ENCODE results near the gene DARS2. TPM values are rescaled to one million over a fixed set of nuclear protein-coding genes. Genes with fewer than 3 reads are reported as not detected.

Gene DARS2
- total RNA-seq, 1 experiment from 2014 or later: 35.0 TPM

- no peaks in the 10 kb centered on the region for H3K4me1 ChIP-seq (ENCODE audit: insufficient read depth, low read length)
- H3K23me2 ChIP-seq (ENCODE audit: insufficient read length, low read depth, low read length, poor library complexity, severe bottlenecking): peaks cover 9% of the 10 kb centered on the region
- H3K9me3 ChIP-seq (ENCODE audit: control insufficient read depth, low read depth, low read length): no peaks in the 10 kb centered on the region
- no peak overlapping the region for H2BK15ac ChIP-seq (ENCODE audit: low read depth, low read length)
- no peak overlapping the region for H2BK20ac ChIP-seq (ENCODE audit: low read depth, low read length, poor library complexity, severe bottlenecking)
- H4K8ac ChIP-seq (replicated peaks; ENCODE audit: insufficient read length, low read depth, low read length): no peak overlapping the region
- H3K18ac ChIP-seq (ENCODE audit: insufficient read length, low read depth, low read length): no peak overlapping the region
- H3K4me1 Mint-ChIP-seq: peaks cover 16 to 37% of the 10 kb centered on the region in 2 experiments
- peaks cover 45 to 75% (median 56%) of the 10 kb centered on the region in 3 experiments for H3K36me3 Mint-ChIP-seq (ENCODE audit: insufficient read depth in 1 of 3, low read depth in 3 of 3)
- peak overlapping the region; percentile 23 for H3K4me2 ChIP-seq (ENCODE audit: insufficient read depth, insufficient read length, low read length)
- no peak overlapping the region for H3K14ac ChIP-seq (ENCODE audit: insufficient read depth, low read length)
- peak overlapping the region; percentile 77 to 99 (median 84); a peak in 5 of 7 replicates for H3K27ac Mint-ChIP-seq
- H3K27me3 Mint-ChIP-seq (ENCODE audit: low read depth): peaks cover 3% of the 10 kb centered on the region; the same call in 1 of the 2 replicates
- no peak overlapping the region for H2AK5ac ChIP-seq (ENCODE audit: insufficient read length, low read length)
- H2AFZ ChIP-seq (ENCODE audit: low read length): no peak overlapping the region
- H4K91ac ChIP-seq (ENCODE audit: insufficient read length, low read depth, low read length): no peak overlapping the region
- no peaks in the 10 kb centered on the region for H3K79me1 ChIP-seq (ENCODE audit: insufficient read depth, low read depth, low read length, poor library complexity, severe bottlenecking)
- H3K23ac ChIP-seq (ENCODE audit: insufficient read length, low read depth, low read length): no peak overlapping the region
- peak overlapping the region; percentile 22 for H3K27ac ChIP-seq (ENCODE audit: insufficient read length, low read depth, low read length)
- H3K9me3 Mint-ChIP-seq: peaks cover 0 to 9% of the 10 kb centered on the region in 2 experiments; a peak in 2 of 5 replicates
- no peak overlapping the region for H2BK5ac ChIP-seq (ENCODE audit: insufficient read length, low read length)
- no CpG with 5 or more reads among the region's 5 CpGs for WGBS (ENCODE audit: extremely low coverage, insufficient read length, low lambda C conversion rate)
- no peak overlapping the region for H3T11ph ChIP-seq (ENCODE audit: low read length)
- H2BK12ac ChIP-seq (ENCODE audit: insufficient read length, low read depth, low read length): no peak overlapping the region
- H3K79me2 ChIP-seq (ENCODE audit: insufficient read depth, low read length): peaks cover 16% of the 10 kb centered on the region; the same call in 1 of the 2 replicates
- no peak overlapping the region for H4K5ac ChIP-seq (ENCODE audit: insufficient read length, low read depth, low read length)
- H3K4ac ChIP-seq (ENCODE audit: low read depth, low read length): no peak overlapping the region
- no peaks in the 10 kb centered on the region for H3K27me3 ChIP-seq (ENCODE audit: insufficient read depth, low read length)
- H3K9ac ChIP-seq (ENCODE audit: extremely low read depth, insufficient read length, low read length): peak overlapping the region; percentile 98
- H4K20me1 ChIP-seq (ENCODE audit: control insufficient read depth, insufficient read depth, insufficient read length): no peaks in the 10 kb centered on the region
- H3K56ac ChIP-seq (ENCODE audit: insufficient read length, low read depth, low read length): no peak overlapping the region
- peak overlapping the region; percentile 98 to 99 for H3K4me3 Mint-ChIP-seq
- TF ChIP-seq CTCF (conservative IDR thresholded peaks at IDR 0.05): no peak
- no peak for DNase-seq
- H2BK120ac ChIP-seq (ENCODE audit: low read depth, low read length, poor library complexity, severe bottlenecking): no peak overlapping the region
Measured at GRCh38 chr1:173864179-173864867, 39.9 kb downstream of the DARS2 start.
